Esophagus muscularis mucosa (tissue), 4 donors: ENCODE measurements around the gene PTPRD. TPM values are rescaled to one million over a fixed set of nuclear protein-coding genes. Genes with fewer than 3 reads are reported as not detected.

Experiments used
- DNase-seq: peaks from one replicate; pipeline ENCODE4 v3.0.0-alpha.2; 2017; ENCODE audit errors: extremely low spot score
- H3K27ac ChIP-seq, 4 donors: fragments of 200-600 bp; sonication (generic); replicated peaks in 1 of 4; 1 replicate in 3 of 4; 2 replicates in 1 of 4; pipeline ENCODE4 v1.5.1; 2016 to 2019; ENCODE audit warnings: mild to moderate bottlenecking in 1 of 4
- H3K27me3 ChIP-seq, 4 donors: fragments of 200-600 bp; sonication (generic); one replicate each; pipeline versions ENCODE4 v1.5.1 to v1.6.0; 2016 to 2019
- H3K36me3 ChIP-seq, 4 donors: fragments of 200-600 bp; sonication (generic); one replicate each; pipeline ENCODE4 v1.5.1; 2016 to 2019
- H3K4me1 ChIP-seq, 4 donors: fragments of 200-600 bp; sonication (generic); one replicate each; pipeline ENCODE4 v1.5.1; 2016 to 2019
- H3K4me3 ChIP-seq, 4 donors: fragments of 200-600 bp; sonication (generic); 1 replicate in 2 of 4; 2 replicates in 2 of 4; pipeline ENCODE4 v1.5.1; 2016 to 2019; ENCODE audit warnings: mild to moderate bottlenecking in 4 of 4, moderate library complexity in 1 of 4
- H3K9me3 ChIP-seq, 4 donors: fragments of 200-600 bp; sonication (generic); 1 replicate in 3 of 4; 2 replicates in 1 of 4; pipeline ENCODE4 v1.5.1; 2016 to 2019
- EP300 ChIP-seq: sonication (generic); formaldehyde crosslinking; IDR thresholded peaks from one replicate; pipeline ENCODE4 v1.6.1; 2017; ENCODE audit warnings: antibody characterized with exemption
- POLR2A ChIP-seq: fragments of 450-650 bp; IDR thresholded peaks from one replicate; pipeline ENCODE4 v1.6.1; 2017; ENCODE audit warnings: antibody characterized with exemption, moderate library complexity, mild to moderate bottlenecking, low read depth
- POLR2AphosphoS5 ChIP-seq, 2 donors: sonication (generic); formaldehyde crosslinking; IDR thresholded peaks; one replicate each; pipeline ENCODE4 v1.6.1; 2017; ENCODE audit warnings: antibody characterized with exemption in 2 of 2
- WGBS: methylation state at CpG from one replicate; pipeline ENCODE4 v1.1.5; 2018; 5-methylcytosine and 5-hydroxymethylcytosine counted together
- intact Hi-C: fragments of 100-400 bp; cut with DNase I; formaldehyde crosslinking; loops from one replicate; pipeline ENCODE4 v1.15.1; 2023
- total RNA-seq, 4 donors: library from RNA; depleted of rRNA; stranded (reverse); fragments of >200 nt; gene quantifications; one replicate each; pipeline versions ENCODE4 v1.1.0 to v1.2.1, GENCODE V29; 2016
- TF ChIP-seq, protein P1 (sequence below), 3 experiments: fragments of 200-600 bp in 2 of 3; fragments of 450-650 bp in 1 of 3; sonication (generic) in 2 of 3; IDR thresholded peaks; one replicate each; pipeline ENCODE4 v1.5.1; 2017 to 2019; ENCODE audit warnings: antibody characterized with exemption in 3 of 3, mild to moderate bottlenecking in 2 of 3, moderate library complexity in 1 of 3

The PTPRD gene
- total RNA-seq, 4 donors from 2014 or later, result 4.1 to 6.6 (median 5.0) TPM

DNA sequence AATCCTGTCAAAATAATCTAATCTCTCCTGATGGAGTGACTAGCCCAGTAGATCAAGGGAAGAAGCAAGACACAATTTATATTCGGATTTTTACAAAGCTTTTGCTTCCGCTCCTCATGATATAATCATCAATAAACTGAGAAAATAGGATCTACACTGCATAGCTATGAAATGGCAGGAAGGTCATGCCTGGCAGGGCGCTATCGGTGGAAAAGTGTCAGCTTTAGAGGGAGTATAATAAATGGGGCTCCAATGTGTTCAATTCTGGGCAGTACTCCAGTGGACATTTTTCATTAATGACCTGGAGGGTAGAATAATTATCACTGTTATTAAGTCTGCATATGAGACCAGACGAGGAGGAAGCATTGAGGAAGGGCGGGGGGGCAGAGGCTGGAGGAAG lies 1799.9 kb downstream of the PTPRD start:
- H3K27ac ChIP-seq, result no peak overlapping the region
- 79% methylated on average over 6 of the region's 6 CpGs for WGBS

DNA sequence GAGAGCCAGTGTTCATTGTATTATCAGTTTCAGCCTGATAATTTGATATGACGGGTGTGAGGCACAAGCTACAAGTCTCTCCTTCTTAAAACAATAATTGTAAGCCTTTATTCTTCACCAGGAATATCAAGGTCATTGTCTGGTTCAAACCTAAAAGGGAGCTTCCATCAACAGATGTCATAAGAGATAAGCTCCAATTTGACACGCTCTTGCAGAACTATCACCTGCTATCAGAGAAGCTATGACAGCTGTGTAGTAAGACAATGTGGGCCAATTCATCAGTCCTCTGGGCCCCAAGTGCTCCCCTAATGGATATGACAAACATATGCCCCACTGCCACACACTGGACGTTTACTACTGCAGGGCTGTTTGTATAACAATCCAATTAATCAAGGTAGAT lies 1803.1 kb downstream of the PTPRD start:
- no peaks in the 10 kb centered on the region for H3K36me3 ChIP-seq
- no peaks in the 10 kb centered on the region for H3K4me1 ChIP-seq
- intact Hi-C loops, result no loop called here
- H3K4me3 ChIP-seq, result no peak overlapping the region
- no peaks in the 10 kb centered on the region for H3K9me3 ChIP-seq
- H3K27ac ChIP-seq, result no peak overlapping the region
- H3K27me3 ChIP-seq, result no peaks in the 10 kb centered on the region
- TF ChIP-seq POLR2AphosphoS5 (IDR thresholded peaks at IDR 0.05) (no peak), POLR2A (no peak), EP300 (no peak)
- TF ChIP-seq, protein P1, sequence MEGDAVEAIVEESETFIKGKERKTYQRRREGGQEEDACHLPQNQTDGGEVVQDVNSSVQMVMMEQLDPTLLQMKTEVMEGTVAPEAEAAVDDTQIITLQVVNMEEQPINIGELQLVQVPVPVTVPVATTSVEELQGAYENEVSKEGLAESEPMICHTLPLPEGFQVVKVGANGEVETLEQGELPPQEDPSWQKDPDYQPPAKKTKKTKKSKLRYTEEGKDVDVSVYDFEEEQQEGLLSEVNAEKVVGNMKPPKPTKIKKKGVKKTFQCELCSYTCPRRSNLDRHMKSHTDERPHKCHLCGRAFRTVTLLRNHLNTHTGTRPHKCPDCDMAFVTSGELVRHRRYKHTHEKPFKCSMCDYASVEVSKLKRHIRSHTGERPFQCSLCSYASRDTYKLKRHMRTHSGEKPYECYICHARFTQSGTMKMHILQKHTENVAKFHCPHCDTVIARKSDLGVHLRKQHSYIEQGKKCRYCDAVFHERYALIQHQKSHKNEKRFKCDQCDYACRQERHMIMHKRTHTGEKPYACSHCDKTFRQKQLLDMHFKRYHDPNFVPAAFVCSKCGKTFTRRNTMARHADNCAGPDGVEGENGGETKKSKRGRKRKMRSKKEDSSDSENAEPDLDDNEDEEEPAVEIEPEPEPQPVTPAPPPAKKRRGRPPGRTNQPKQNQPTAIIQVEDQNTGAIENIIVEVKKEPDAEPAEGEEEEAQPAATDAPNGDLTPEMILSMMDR (IDR thresholded peaks at IDR 0.05), result no peak
- DNase-seq, result no peak
- WGBS, result 81% methylated on average over 3 of the region's 3 CpGs

More for the DNA sequence above, 1799.9 kb downstream of the PTPRD start:
- Histone ChIP-seq H3K4me1 (peaks cover 0 to 7% (median 0%) of the 10 kb centered on the region in 4 donors), H3K4me3 (no peak overlapping the region), H3K9me3 (no peaks in the 10 kb centered on the region), H3K27me3 (no peaks in the 10 kb centered on the region), H3K36me3 (no peaks in the 10 kb centered on the region)
- no peak for DNase-seq
- intact Hi-C loops, result no loop called here
- TF ChIP-seq, protein P1 (IDR thresholded peaks at IDR 0.05), result no peak
- no peak for TF ChIP-seq POLR2A
- no peak for TF ChIP-seq POLR2AphosphoS5 (IDR thresholded peaks at IDR 0.05)
- no peak for TF ChIP-seq EP300

DNA sequence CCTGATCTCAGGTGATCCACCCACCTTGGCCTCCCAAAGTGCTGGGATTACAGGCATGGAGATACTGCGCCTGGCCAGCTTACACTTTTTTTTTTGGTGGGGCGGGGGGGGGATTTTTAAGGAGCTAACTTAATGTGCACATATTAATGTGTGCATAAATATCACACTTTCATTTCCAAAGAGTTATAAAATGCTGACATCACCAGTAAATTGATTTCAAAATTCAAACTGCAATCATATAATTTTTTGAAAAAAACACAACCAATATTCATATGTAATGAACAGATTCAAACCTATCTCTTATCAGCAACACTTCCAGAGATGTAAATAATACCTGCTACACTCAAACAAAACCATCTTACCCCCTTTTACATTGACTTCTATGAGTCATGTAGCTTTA lies 1806.7 kb downstream of the PTPRD start:
- H3K27me3 ChIP-seq, result peaks cover 0 to 7% (median 0%) of the 10 kb centered on the region in 4 donors
- intact Hi-C loops, result no loop called here
- TF ChIP-seq POLR2A (no peak), POLR2AphosphoS5 (IDR thresholded peaks at IDR 0.05) (no peak), EP300 (no peak)
- TF ChIP-seq, protein P1 (IDR thresholded peaks at IDR 0.05), result no peak
- H3K27ac ChIP-seq, result no peak overlapping the region
- no peaks in the 10 kb centered on the region for H3K4me1 ChIP-seq
- no peaks in the 10 kb centered on the region for H3K9me3 ChIP-seq
- H3K4me3 ChIP-seq, result no peak overlapping the region
- no peak for DNase-seq
- WGBS, result 96% methylated on average over 2 of the region's 2 CpGs
- no peaks in the 10 kb centered on the region for H3K36me3 ChIP-seq

DNA sequence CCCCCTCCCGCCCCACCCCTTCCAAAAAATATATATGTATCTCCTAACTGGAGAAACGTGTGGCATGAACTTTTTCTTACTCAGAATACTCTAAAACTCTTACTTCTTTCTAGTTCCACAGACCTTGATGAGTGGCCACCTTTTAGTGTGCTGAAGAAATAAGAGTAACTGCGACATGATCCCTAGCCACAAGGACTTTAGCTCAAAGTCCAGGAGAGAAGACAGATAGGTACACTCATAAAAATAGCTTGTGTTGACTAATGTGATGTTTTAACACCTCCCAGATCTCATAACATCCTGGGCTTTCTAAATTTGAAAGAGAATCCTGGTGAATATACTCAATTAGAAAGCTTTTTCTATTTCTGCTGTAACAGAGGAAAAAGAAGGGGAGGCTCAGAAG lies 1808.2 kb downstream of the PTPRD start:
- 94% methylated on average over 3 of the region's 3 CpGs for WGBS

DNA sequence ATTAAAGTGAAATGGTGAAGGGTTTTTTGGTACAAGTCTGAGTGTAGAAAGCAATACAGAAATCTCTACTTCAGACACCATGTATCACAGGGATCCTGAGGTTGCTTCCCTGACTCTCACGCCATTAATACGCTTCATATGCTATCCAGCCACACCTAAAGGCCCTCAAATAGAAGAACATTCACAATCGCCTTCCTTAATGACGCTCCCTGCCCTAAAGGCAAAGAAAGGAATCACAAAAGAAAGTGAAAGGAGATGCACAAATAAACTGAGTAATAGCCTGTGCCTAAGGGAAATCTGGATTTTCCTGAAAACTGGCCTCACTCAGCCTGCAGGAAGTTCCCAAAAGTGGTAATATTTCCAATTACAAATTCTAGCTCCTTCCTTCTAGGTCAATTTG lies 1810.6 kb downstream of the PTPRD start:
- Histone ChIP-seq H3K9me3 (no peaks in the 10 kb centered on the region), H3K36me3 (no peaks in the 10 kb centered on the region), H3K27me3 (peaks cover 0 to 7% (median 0%) of the 10 kb centered on the region in 4 donors), H3K27ac (no peak overlapping the region), H3K4me1 (no peaks in the 10 kb centered on the region), H3K4me3 (no peak overlapping the region)
- TF ChIP-seq EP300 (no peak), POLR2AphosphoS5 (IDR thresholded peaks at IDR 0.05) (no peak), POLR2A (no peak)
- TF ChIP-seq, protein P1 (IDR thresholded peaks at IDR 0.05), result no peak
- 98% methylated on average over 4 of the region's 4 CpGs for WGBS
- no peak for DNase-seq
- intact Hi-C loops, result no loop called here

More for the DNA sequence above, 1808.2 kb downstream of the PTPRD start:
- no peak overlapping the region for H3K4me3 ChIP-seq
- H3K9me3 ChIP-seq, result no peaks in the 10 kb centered on the region
- H3K27me3 ChIP-seq, result peaks cover 0 to 7% (median 0%) of the 10 kb centered on the region in 4 donors
- no peaks in the 10 kb centered on the region for H3K36me3 ChIP-seq
- H3K4me1 ChIP-seq, result no peaks in the 10 kb centered on the region
- intact Hi-C loops, result no loop called here
- H3K27ac ChIP-seq, result no peak overlapping the region
- TF ChIP-seq, protein P1 (IDR thresholded peaks at IDR 0.05), result no peak
- no peak for TF ChIP-seq EP300
- no peak for TF ChIP-seq POLR2A
- TF ChIP-seq POLR2AphosphoS5 (IDR thresholded peaks at IDR 0.05), result no peak
- DNase-seq, result no peak
